Measurements from ENCODE around the gene OSBPL3.

GRCh38 chr7:24903559-24903958 is 76.4 kb downstream of the OSBPL3 start:
- TF ChIP-seq CTCF (IDR thresholded peaks at IDR 0.05) (no peak), POLR2A (IDR thresholded peaks at IDR 0.05) (no peak)

All from esophagus squamous epithelium (tissue), 4 donors.